ENCODE measurements around the gene VKORC1. TPM values are rescaled to one million over a fixed set of nuclear protein-coding genes. Genes with fewer than 3 reads are reported as not detected.

VKORC1 gene
- total RNA-seq, 1 donor from 2014 or later, result 139 TPM

- TF ChIP-seq CTCF (IDR thresholded peaks at IDR 0.05; ENCODE audit: insufficient read depth, low read length, poor library complexity, severe bottlenecking), result no peak
- Histone ChIP-seq H3K4me3 (ENCODE audit: low read depth, low read length) (no peak overlapping the region), H3K36me3 (ENCODE audit: control insufficient read depth, insufficient read depth, low read length) (no peaks in the 10 kb centered on the region), H3K27me3 (ENCODE audit: control insufficient read depth, insufficient read depth, low read length) (no peaks in the 10 kb centered on the region)
- DNase-seq (ENCODE audit: low read depth), result no peak
Measured at GRCh38 chr16:31134091-31134571, 39.5 kb upstream of the VKORC1 start.

- DNase-seq (ENCODE audit: low read depth), result no peak
- no peaks in the 10 kb centered on the region for H3K36me3 ChIP-seq (ENCODE audit: control insufficient read depth, insufficient read depth, low read length)
- H3K27me3 ChIP-seq (ENCODE audit: control insufficient read depth, insufficient read depth, low read length), result no peaks in the 10 kb centered on the region
- no peak for TF ChIP-seq CTCF (IDR thresholded peaks at IDR 0.05; ENCODE audit: insufficient read depth, low read length, poor library complexity, severe bottlenecking)
- H3K4me3 ChIP-seq (ENCODE audit: low read depth, low read length), result no peak overlapping the region
Measured at GRCh38 chr16:31133046-31133501, 38.5 kb upstream of the VKORC1 start.

- Histone ChIP-seq H3K27me3 (ENCODE audit: control insufficient read depth, insufficient read depth, low read length) (no peaks in the 10 kb centered on the region), H3K36me3 (ENCODE audit: control insufficient read depth, insufficient read depth, low read length) (no peaks in the 10 kb centered on the region), H3K4me3 (ENCODE audit: low read depth, low read length) (no peak overlapping the region)
- no peak for TF ChIP-seq CTCF (IDR thresholded peaks at IDR 0.05; ENCODE audit: insufficient read depth, low read length, poor library complexity, severe bottlenecking)
- DNase-seq (ENCODE audit: low read depth), result no peak
Measured at GRCh38 chr16:31132303-31132979, 37.8 kb upstream of the VKORC1 start.

- no peak for TF ChIP-seq CTCF (IDR thresholded peaks at IDR 0.05; ENCODE audit: insufficient read depth, low read length, poor library complexity, severe bottlenecking)
- Histone ChIP-seq H3K36me3 (ENCODE audit: control insufficient read depth, insufficient read depth, low read length) (no peaks in the 10 kb centered on the region), H3K4me3 (ENCODE audit: low read depth, low read length) (no peak overlapping the region), H3K27me3 (ENCODE audit: control insufficient read depth, insufficient read depth, low read length) (no peaks in the 10 kb centered on the region)
- no peak for DNase-seq (ENCODE audit: low read depth)
Measured at GRCh38 chr16:31131841-31132271, 37.3 kb upstream of the VKORC1 start.

- no peaks in the 10 kb centered on the region for H3K27me3 ChIP-seq (ENCODE audit: control insufficient read depth, insufficient read depth, low read length)
- no peak for TF ChIP-seq CTCF (IDR thresholded peaks at IDR 0.05; ENCODE audit: insufficient read depth, low read length, poor library complexity, severe bottlenecking)
- DNase-seq (ENCODE audit: low read depth), result no peak
- H3K4me3 ChIP-seq (ENCODE audit: low read depth, low read length), result no peak overlapping the region
- no peaks in the 10 kb centered on the region for H3K36me3 ChIP-seq (ENCODE audit: control insufficient read depth, insufficient read depth, low read length)
Measured at GRCh38 chr16:31131416-31131815, 36.8 kb upstream of the VKORC1 start.

- Histone ChIP-seq H3K36me3 (ENCODE audit: control insufficient read depth, insufficient read depth, low read length) (no peaks in the 10 kb centered on the region), H3K4me3 (ENCODE audit: low read depth, low read length) (no peak overlapping the region)
- DNase-seq (ENCODE audit: low read depth), result no peak
Measured at GRCh38 chr16:31130899-31131298, 36.3 kb upstream of the VKORC1 start.

More at GRCh38 chr16:31130899-31131298, 36.3 kb upstream of the VKORC1 start:
- TF ChIP-seq CTCF (IDR thresholded peaks at IDR 0.05; ENCODE audit: insufficient read depth, low read length, poor library complexity, severe bottlenecking), result no peak
- H3K27me3 ChIP-seq (ENCODE audit: control insufficient read depth, insufficient read depth, low read length), result no peaks in the 10 kb centered on the region
